Measurements from ENCODE around the gene RPS2.

RPS2 gene

GRCh38 chr16:1918351-1919326 is 46.0 kb downstream of the RPS2 start, which contains the start of gene HS3ST6:
Gene HS3ST6, minus strand, starts transcription at chr16:1918415. Its CDS starts 92 bp downstream, at chr16:1918323.
- DNase-seq (ENCODE audit: low read depth): no peak

- no peak for DNase-seq (ENCODE audit: low read depth)
These were observed 46.8 kb downstream of the RPS2 start for GRCh38 chr16:1917665-1918350.

GRCh38 chr16:1917056-1917664 is 47.5 kb downstream of the RPS2 start:
- DNase-seq (ENCODE audit: low read depth): no peak

GRCh38 chr16:1916640-1916990 is 48.0 kb downstream of the RPS2 start:
- no peak for DNase-seq (ENCODE audit: low read depth)

GRCh38 chr16:1915732-1916639 is 48.6 kb downstream of the RPS2 start:
- no peak for DNase-seq (ENCODE audit: low read depth)

- no peak for DNase-seq (ENCODE audit: low read depth)
These were observed 49.6 kb downstream of the RPS2 start for GRCh38 chr16:1914988-1915387.

- DNase-seq (ENCODE audit: low read depth): no peak
These were observed 50.5 kb downstream of the RPS2 start for GRCh38 chr16:1914084-1914608.

GRCh38 chr16:1913327-1914083 is 51.1 kb downstream of the RPS2 start:
- no peak for DNase-seq (ENCODE audit: low read depth)

- no peak for DNase-seq (ENCODE audit: low read depth)
These were observed 52.4 kb downstream of the RPS2 start for GRCh38 chr16:1912215-1912543.

Measured in stimulated activated CD8-positive, alpha-beta memory T cell treated with anti-CD3 and anti-CD28 coated beads, Interleukin-12 subunit alpha, Interleukin-12 subunit beta, amount 100 ng/mL, for 1 hour (primary cell).